Parathyroid adenoma (tissue), 2 donors: ENCODE data around the gene MAMSTR.
A peak's percentile ranks its signal among the peaks of the same experiment; 100 is the strongest.

Experiments used
- H2AFZ ChIP-seq: fragments of 300-600 bp; sonication (generic); one replicate; pipeline ENCODE4 v1.7.0; 2017; ENCODE audit warnings: antibody characterized with exemption, mild to moderate bottlenecking
- H3K27ac ChIP-seq: fragments of 300-600 bp; sonication (generic); one replicate; pipeline ENCODE4 v1.7.0; 2017
- H3K27me3 ChIP-seq: fragments of 300-600 bp; sonication (generic); one replicate; pipeline ENCODE4 v1.7.0; 2017; ENCODE audit warnings: low read length; ENCODE audit not compliant: control insufficient read depth, insufficient read depth
- H3K36me3 ChIP-seq: fragments of 300-600 bp; sonication (generic); one replicate; pipeline ENCODE4 v1.7.0; 2017; ENCODE audit warnings: low read length; ENCODE audit not compliant: control insufficient read depth, insufficient read depth
- H3K4me1 ChIP-seq: fragments of 300-600 bp; sonication (generic); one replicate; pipeline ENCODE4 v1.7.0; 2017; ENCODE audit warnings: control low read depth
- H3K4me2 ChIP-seq: fragments of 300-600 bp; sonication (generic); one replicate; pipeline ENCODE4 v1.7.0; 2017; ENCODE audit warnings: low read length
- H3K4me3 ChIP-seq: fragments of 300-600 bp; sonication (generic); one replicate; pipeline ENCODE4 v1.7.0; 2017; ENCODE audit warnings: low read depth, low read length
- H3K79me2 ChIP-seq: fragments of 300-600 bp; sonication (generic); one replicate; pipeline ENCODE4 v1.7.0; 2017; ENCODE audit warnings: control low read depth
- H3K9ac ChIP-seq: fragments of 300-600 bp; sonication (generic); one replicate; pipeline ENCODE4 v1.7.0; 2017; ENCODE audit warnings: mild to moderate bottlenecking
- H3K9me3 ChIP-seq: fragments of 300-600 bp; sonication (generic); one replicate; pipeline ENCODE4 v1.7.0; 2017; ENCODE audit warnings: low read length; ENCODE audit not compliant: control insufficient read depth
- CTCF ChIP-seq: fragments of 300-600 bp; sonication (generic); IDR thresholded peaks from one replicate; pipeline ENCODE4 v1.7.0; 2017; ENCODE audit warnings: antibody characterized with exemption, mild to moderate bottlenecking
- donor health status: primary hyperparathyroidism.

The MAMSTR gene

GRCh38 chr19:48724796-48725753 is 5.5 kb upstream of the MAMSTR start:
- peak overlapping the region; percentile 47 for H2AFZ ChIP-seq
- no peaks in the 10 kb centered on the region for H3K27me3 ChIP-seq
- H3K4me2 ChIP-seq, result peak overlapping the region; percentile 4
- peak overlapping the region; percentile 77 for H3K27ac ChIP-seq
- H3K9ac ChIP-seq, result no peak overlapping the region
- no peaks in the 10 kb centered on the region for H3K36me3 ChIP-seq
- no peak for TF ChIP-seq CTCF
- H3K79me2 ChIP-seq, result no peaks in the 10 kb centered on the region
- H3K4me3 ChIP-seq, result no peak overlapping the region
- no peaks in the 10 kb centered on the region for H3K9me3 ChIP-seq
- no peaks in the 10 kb centered on the region for H3K4me1 ChIP-seq

GRCh38 chr19:48722196-48722708 is 2.7 kb upstream of the MAMSTR start:
- Histone ChIP-seq H3K4me2 (no peak overlapping the region), H3K9me3 (no peaks in the 10 kb centered on the region), H3K27me3 (no peaks in the 10 kb centered on the region), H3K79me2 (no peaks in the 10 kb centered on the region), H3K27ac (no peak overlapping the region), H3K36me3 (no peaks in the 10 kb centered on the region), H3K9ac (no peak overlapping the region), H3K4me3 (no peak overlapping the region), H2AFZ (no peak overlapping the region), H3K4me1 (no peaks in the 10 kb centered on the region)
- TF ChIP-seq CTCF, result no peak

DNA sequence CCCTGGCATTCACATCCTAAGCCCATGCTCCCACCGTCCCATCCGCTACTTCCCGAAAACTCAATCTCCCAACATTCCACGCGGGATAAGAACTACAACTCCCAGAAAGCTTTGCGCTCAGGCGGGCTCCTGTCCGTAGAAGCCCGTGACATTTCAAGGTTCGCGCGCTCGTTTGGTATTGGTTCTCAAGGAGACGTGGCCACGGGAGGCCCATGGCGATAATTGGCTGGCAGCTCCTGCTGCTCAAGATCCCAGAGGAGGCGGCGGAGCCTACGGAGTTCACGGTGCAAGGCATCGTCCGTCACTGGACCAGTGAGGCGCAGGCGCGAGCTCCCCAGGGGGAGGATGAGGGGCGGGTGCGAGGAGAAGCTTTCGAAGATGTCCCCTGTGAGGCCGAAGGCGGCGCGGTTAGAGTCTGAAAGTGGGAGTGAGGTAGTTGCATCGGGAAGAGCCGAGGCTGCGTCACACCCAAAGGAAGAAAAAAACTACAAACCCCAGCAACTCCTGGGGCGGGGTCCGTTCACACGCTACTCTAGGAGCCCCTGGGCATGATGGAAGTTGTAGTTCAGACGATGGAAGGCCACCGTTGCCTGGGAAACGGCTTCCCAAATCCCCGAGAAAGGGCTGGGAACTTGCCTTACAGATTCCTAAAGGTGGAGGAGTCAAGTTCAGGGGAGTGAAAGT is 1.2 kb upstream of the MAMSTR start:
- Histone ChIP-seq H2AFZ (peak overlapping the region; percentile 52), H3K79me2 (no peaks in the 10 kb centered on the region), H3K4me3 (peak overlapping the region; percentile 72), H3K4me2 (peak overlapping the region; percentile 82), H3K27me3 (no peaks in the 10 kb centered on the region), H3K27ac (peak overlapping the region; percentile 77), H3K4me1 (no peaks in the 10 kb centered on the region), H3K9ac (no peak overlapping the region), H3K36me3 (no peaks in the 10 kb centered on the region), H3K9me3 (no peaks in the 10 kb centered on the region)
- TF ChIP-seq CTCF, result no peak

GRCh38 chr19:48720251-48720612 is 707 bp upstream of the MAMSTR start:
- Histone ChIP-seq H3K4me2 (peak overlapping the region; percentile 82), H3K36me3 (no peaks in the 10 kb centered on the region), H3K9me3 (no peaks in the 10 kb centered on the region), H3K27ac (peak overlapping the region; percentile 77), H3K9ac (no peak overlapping the region), H3K4me1 (no peaks in the 10 kb centered on the region), H2AFZ (peak overlapping the region; percentile 52), H3K79me2 (no peaks in the 10 kb centered on the region), H3K27me3 (no peaks in the 10 kb centered on the region), H3K4me3 (peak overlapping the region; percentile 72)
- TF ChIP-seq CTCF, result no peak
